ENCODE data around the gene CKAP2L. TPM values are rescaled to one million over a fixed set of nuclear protein-coding genes. Genes with fewer than 3 reads are reported as not detected.

CKAP2L gene, protein sequence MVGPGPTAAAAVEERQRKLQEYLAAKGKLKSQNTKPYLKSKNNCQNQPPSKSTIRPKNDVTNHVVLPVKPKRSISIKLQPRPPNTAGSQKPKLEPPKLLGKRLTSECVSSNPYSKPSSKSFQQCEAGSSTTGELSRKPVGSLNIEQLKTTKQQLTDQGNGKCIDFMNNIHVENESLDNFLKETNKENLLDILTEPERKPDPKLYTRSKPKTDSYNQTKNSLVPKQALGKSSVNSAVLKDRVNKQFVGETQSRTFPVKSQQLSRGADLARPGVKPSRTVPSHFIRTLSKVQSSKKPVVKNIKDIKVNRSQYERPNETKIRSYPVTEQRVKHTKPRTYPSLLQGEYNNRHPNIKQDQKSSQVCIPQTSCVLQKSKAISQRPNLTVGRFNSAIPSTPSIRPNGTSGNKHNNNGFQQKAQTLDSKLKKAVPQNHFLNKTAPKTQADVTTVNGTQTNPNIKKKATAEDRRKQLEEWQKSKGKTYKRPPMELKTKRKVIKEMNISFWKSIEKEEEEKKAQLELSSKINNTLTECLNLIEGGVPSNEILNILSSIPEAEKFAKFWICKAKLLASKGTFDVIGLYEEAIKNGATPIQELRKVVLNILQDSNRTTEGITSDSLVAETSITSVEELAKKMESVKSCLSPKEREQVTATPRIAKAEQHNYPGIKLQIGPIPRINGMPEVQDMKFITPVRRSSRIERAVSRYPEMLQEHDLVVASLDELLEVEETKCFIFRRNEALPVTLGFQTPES
- 27.4 and 42.5 TPM in 2 replicates for total RNA-seq (2022)
- percentile 85 among the genes with signal in this experiment for Bru-seq, nascent RNA
- BruChase-seq, experiment 1, labeled RNA remaining after a 6-hour chase = percentile 80 among the genes with signal in this experiment
- percentile 89 among the genes with signal in this experiment for BruChase-seq, experiment 2, labeled RNA remaining after a 2-hour chase
- long read RNA-seq, partial matches to known transcripts = 1 of 6 reads
- long read RNA-seq, other reads (novel, unspliced or antisense) = 5 of 6 reads

DNA sequence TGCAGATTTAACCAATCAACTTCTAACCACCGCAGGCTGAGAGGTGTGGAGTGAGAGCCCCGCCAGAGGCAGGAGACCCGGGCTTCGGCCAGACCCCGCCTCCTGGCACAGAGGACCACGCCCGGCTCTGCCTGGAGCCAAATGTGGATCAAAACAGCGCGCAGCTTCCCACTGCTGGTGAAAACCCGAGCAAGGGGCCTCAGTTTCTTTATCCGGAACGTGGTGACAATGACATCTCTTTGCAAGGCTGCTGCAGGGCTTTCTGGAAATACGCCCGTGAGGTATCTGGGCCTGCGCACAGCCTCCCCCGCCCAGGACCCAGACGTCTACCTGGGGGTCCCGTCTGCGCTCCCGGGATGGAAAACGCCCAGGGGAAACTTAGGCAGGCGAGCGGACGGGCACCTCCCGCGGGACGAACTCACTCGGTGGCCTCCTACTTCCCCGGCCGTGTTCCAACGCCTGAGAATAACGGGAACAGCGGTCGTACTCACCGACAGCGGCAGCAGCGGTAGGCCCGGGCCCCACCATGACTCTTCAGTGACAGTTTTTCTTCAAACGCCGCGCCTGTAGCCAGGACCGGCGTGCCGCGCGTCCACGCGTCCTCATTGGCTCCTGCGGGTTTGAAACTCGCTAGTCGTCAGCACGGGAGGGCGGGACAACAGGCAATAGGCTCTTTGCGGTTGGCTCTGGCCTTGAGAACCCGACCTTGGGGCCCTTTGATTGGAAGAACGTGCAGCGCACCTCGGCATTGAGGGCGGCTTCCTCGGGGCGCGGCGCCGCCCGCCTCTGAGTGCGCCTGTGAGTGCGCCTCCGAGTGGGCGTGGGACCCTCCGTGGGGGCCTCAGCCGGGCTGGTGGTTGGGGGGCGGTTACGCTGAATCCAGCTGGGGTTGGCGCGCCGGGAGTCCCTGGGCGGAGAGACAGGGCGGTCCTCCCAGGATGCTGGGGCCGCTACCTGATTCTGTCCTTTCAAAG lies at the start of gene CKAP2L:
CKAP2L (minus strand) TSS at position 539 of the 974 bp plus-strand sequence; CDS start at position 528, 11 bp downstream.
- Mint-ChIP-seq H3K9me3 (ENCODE audit: low read depth, unreplicated experiment) (peaks cover 10% of the 10 kb centered on the region), H3K27ac (ENCODE audit: unreplicated experiment) (peak within 1 kb of the TSS; percentile 24), H3K36me3 (ENCODE audit: insufficient read depth, unreplicated experiment) (peaks cover 35% of the 10 kb centered on the region), H3K4me3 (ENCODE audit: low read depth, unreplicated experiment) (peak within 1 kb of the TSS; percentile 98), H3K4me1 (ENCODE audit: low read depth, unreplicated experiment) (peaks cover 56% of the 10 kb centered on the region), H3K27me3 (ENCODE audit: unreplicated experiment) (no peaks in the 10 kb centered on the region)
- TF ChIP-seq, protein P1, sequence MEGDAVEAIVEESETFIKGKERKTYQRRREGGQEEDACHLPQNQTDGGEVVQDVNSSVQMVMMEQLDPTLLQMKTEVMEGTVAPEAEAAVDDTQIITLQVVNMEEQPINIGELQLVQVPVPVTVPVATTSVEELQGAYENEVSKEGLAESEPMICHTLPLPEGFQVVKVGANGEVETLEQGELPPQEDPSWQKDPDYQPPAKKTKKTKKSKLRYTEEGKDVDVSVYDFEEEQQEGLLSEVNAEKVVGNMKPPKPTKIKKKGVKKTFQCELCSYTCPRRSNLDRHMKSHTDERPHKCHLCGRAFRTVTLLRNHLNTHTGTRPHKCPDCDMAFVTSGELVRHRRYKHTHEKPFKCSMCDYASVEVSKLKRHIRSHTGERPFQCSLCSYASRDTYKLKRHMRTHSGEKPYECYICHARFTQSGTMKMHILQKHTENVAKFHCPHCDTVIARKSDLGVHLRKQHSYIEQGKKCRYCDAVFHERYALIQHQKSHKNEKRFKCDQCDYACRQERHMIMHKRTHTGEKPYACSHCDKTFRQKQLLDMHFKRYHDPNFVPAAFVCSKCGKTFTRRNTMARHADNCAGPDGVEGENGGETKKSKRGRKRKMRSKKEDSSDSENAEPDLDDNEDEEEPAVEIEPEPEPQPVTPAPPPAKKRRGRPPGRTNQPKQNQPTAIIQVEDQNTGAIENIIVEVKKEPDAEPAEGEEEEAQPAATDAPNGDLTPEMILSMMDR (IDR thresholded peaks at IDR 0.05; ENCODE audit: unreplicated experiment) = no peak
- BruUV-seq (replicated peaks) = TSS peak; percentile 45
- peak; percentile 96 for DNase-seq
- intact Hi-C loops (cut with micrococcal nuclease; ENCODE audit: unreplicated experiment) = loop anchor here (5.0 kb wide), 1 partner anchor 123 kb away; no protein-coding TSS in a partner anchor
- CTCF ChIA-PET = interaction anchor here (0.5 to 1.3 kb wide), 3 partner anchors 20 to 292 kb away, joined by 3 to 6 read pairs (median 3); partner anchors contain the start of gene IL1A

DNA sequence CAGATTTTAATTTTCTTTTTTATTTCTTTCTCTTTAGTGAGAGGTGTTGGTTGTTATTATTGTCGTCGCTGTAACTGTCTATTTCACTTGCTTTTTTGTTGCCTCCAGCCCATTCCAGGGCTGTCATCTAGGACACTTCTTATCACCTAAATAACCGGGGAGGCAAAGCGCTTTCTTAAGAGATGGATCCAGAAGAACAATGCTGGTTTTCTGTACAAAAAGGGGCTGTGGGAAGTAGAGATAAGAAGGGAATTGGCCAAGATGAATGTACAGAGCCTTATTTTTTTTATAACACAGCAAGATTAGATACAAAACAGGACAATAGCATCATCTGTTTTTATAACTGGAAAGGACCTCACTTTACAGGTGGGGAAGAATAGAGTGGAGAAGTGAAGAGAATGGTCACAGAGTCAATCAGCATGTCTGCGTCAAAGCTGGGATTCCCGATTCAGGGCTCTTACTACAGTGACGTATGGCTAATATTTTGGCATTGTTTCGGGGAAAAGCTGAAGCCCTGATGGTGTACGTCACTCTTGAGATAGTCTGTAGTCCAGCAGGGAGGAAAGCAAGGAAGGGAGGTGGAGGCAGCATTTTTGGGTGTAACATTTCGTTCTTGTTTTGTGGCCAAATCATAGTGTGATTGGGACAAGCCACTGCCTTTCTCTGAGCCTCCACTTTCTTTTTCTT lies 49.0 kb upstream of the CKAP2L start:
- Mint-ChIP-seq H3K27ac (ENCODE audit: unreplicated experiment) (peak overlapping the region; percentile 89), H3K4me3 (ENCODE audit: low read depth, unreplicated experiment) (peak overlapping the region; percentile 10)
- intact Hi-C loops (cut with micrococcal nuclease; ENCODE audit: unreplicated experiment) = loop anchor here (5.0 kb wide), 2 partner anchors 54 to 69 kb away; no protein-coding TSS in a partner anchor

DNA sequence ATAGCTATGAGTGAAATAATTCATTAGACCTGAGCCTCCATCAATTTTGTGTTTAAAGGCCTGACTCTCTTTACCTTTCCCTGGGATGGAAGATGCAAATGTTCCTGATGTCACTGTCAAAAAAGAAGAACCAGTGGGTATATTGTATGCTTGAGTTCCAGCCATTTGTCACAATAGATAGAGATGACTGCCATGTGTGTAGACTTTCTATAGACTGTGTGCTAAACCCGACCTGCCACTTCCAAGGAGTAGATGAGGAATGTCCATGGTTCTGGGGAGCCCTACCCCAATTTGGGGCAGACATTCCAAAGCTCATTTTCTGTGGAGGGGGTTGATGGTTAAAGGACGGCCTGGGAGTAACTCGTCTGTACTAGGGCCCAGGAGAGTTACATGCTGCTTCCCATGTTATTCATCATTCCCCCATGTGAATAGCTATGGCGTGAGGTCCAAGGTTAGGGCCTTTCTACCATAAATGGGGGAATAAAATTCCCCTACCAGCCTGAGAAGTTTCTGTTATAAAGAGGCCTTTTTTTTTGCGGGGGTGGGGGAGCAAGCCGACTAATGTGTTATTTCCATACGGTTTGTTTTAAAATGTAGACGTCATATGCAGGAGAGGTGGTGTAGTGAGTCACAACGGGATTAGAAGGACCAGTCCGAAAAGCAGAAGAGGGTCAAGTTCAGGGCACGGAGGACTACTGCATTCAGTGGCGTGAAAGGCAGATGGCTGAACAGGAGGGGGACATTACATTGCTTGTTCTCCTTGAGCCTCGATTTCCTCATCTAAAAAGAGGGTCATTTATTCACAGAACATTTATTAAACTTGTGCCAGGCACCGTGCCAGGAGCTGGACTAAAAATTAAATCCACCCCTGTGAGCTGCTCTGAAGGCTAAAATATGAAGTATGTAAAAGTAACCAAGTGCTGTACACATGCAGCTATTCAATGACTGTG lies 48.2 kb upstream of the CKAP2L start:
- Mint-ChIP-seq H3K9me3 (ENCODE audit: low read depth, unreplicated experiment) (peaks cover 4% of the 10 kb centered on the region), H3K27me3 (ENCODE audit: unreplicated experiment) (no peaks in the 10 kb centered on the region), H3K4me1 (ENCODE audit: low read depth, unreplicated experiment) (peaks cover 70% of the 10 kb centered on the region), H3K36me3 (ENCODE audit: insufficient read depth, unreplicated experiment) (peaks cover 23% of the 10 kb centered on the region), H3K4me3 (ENCODE audit: low read depth, unreplicated experiment) (peak overlapping the region; percentile 10), H3K27ac (ENCODE audit: unreplicated experiment) (peak overlapping the region; percentile 89)
- intact Hi-C loops (cut with micrococcal nuclease; ENCODE audit: unreplicated experiment) = loop anchor here (1.0 to 5.0 kb wide), 3 partner anchors 9 to 70 kb away; no protein-coding TSS in a partner anchor
- DNase-seq = peak; percentile 30
- TF ChIP-seq, protein P1 (IDR thresholded peaks at IDR 0.05; ENCODE audit: unreplicated experiment) = no peak
- CTCF ChIA-PET = interaction anchor here (0.6 to 1.1 kb wide), 3 partner anchors 69 to 141 kb away, joined by 3 to 4 read pairs (median 3); no protein-coding TSS in a partner anchor
- BruUV-seq (replicated peaks) = TSS peak; percentile 96

More for the DNA sequence above, 49.0 kb upstream of the CKAP2L start:
- H3K27me3 Mint-ChIP-seq (ENCODE audit: unreplicated experiment) = no peaks in the 10 kb centered on the region
- TF ChIP-seq, protein P1 (IDR thresholded peaks at IDR 0.05; ENCODE audit: unreplicated experiment) = no peak
- no TSS peak for BruUV-seq (replicated peaks)
- peaks cover 23% of the 10 kb centered on the region for H3K36me3 Mint-ChIP-seq (ENCODE audit: insufficient read depth, unreplicated experiment)
- peaks cover 4% of the 10 kb centered on the region for H3K9me3 Mint-ChIP-seq (ENCODE audit: low read depth, unreplicated experiment)
- H3K4me1 Mint-ChIP-seq (ENCODE audit: low read depth, unreplicated experiment) = peaks cover 78% of the 10 kb centered on the region
- no peak for DNase-seq
- CTCF ChIA-PET = interaction anchor here (1.1 kb wide), 2 partner anchors 68 to 72 kb away, joined by 3 to 4 read pairs; no protein-coding TSS in a partner anchor
